ENCODE data around the gene SLC24A5.

DNA sequence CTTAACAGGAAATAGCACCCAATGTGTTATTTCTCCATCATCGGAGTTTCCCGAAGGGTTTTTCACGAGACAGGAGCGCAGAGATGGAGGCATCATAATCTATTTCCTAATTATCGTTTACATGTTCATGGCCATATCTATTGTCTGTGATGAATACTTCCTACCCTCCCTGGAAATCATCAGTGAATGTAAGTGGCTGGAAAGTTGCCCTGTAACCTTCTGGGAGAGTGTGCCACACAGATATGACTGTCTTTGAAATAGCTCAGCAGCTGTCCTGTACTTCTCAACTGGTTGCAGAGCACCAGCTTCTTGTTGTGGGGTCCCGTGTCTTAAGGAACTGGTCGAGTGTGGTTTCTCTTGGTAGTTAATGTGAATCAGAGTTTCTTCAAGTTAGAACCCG, 1.1 kb downstream of the SLC24A5 start:
- TF ChIP-seq, protein P1, sequence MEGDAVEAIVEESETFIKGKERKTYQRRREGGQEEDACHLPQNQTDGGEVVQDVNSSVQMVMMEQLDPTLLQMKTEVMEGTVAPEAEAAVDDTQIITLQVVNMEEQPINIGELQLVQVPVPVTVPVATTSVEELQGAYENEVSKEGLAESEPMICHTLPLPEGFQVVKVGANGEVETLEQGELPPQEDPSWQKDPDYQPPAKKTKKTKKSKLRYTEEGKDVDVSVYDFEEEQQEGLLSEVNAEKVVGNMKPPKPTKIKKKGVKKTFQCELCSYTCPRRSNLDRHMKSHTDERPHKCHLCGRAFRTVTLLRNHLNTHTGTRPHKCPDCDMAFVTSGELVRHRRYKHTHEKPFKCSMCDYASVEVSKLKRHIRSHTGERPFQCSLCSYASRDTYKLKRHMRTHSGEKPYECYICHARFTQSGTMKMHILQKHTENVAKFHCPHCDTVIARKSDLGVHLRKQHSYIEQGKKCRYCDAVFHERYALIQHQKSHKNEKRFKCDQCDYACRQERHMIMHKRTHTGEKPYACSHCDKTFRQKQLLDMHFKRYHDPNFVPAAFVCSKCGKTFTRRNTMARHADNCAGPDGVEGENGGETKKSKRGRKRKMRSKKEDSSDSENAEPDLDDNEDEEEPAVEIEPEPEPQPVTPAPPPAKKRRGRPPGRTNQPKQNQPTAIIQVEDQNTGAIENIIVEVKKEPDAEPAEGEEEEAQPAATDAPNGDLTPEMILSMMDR (IDR thresholded peaks at IDR 0.05 in 2 of 3, conservative IDR thresholded peaks at IDR 0.05 in 1 of 3; ENCODE audit: insufficient read depth in 2 of 3, low read depth in 1 of 3, low read length in 3 of 3), result no peak
- no peak for TF ChIP-seq ZNF12 (CRISPR knock-in tag; IDR thresholded peaks at IDR 0.05)

Data from K562 (cell line).